HEK293 (cell line): ENCODE measurements around the gene HNRNPM.

Source experiments
- SETDB1 ChIP-seq: IDR thresholded peaks from one replicate; pipeline ENCODE4 v1.6.1; 2017; ENCODE audit warnings: mild to moderate bottlenecking, low read length, moderate library complexity, mixed read lengths; ENCODE audit not compliant: insufficient read length
- ZBTB48 ChIP-seq: fragments of 450-650 bp; formaldehyde crosslinking; IDR thresholded peaks from 2 replicates; pipeline ENCODE4 v1.5.1; 2016; ENCODE audit warnings: missing biosample characterization, missing genetic modification characterization
- ZNF404 ChIP-seq: fragments of 450-650 bp; formaldehyde crosslinking; IDR thresholded peaks from 2 replicates; pipeline ENCODE4 v1.5.1; 2017; ENCODE audit warnings: missing biosample characterization, missing genetic modification characterization
- TF ChIP-seq, protein P1 (sequence below): fragments of 450-650 bp; formaldehyde crosslinking; IDR thresholded peaks from 2 replicates; pipeline ENCODE4 v1.5.1; 2016; ENCODE audit warnings: missing biosample characterization, missing genetic modification characterization
- TF ChIP-seq, protein P2 (sequence below): sonication (generic); formaldehyde crosslinking; IDR thresholded peaks from 2 replicates; pipeline ENCODE4 v1.8.1; 2022; ENCODE audit warnings: mild to moderate bottlenecking, moderate library complexity, missing genetic modification reagents

DNA sequence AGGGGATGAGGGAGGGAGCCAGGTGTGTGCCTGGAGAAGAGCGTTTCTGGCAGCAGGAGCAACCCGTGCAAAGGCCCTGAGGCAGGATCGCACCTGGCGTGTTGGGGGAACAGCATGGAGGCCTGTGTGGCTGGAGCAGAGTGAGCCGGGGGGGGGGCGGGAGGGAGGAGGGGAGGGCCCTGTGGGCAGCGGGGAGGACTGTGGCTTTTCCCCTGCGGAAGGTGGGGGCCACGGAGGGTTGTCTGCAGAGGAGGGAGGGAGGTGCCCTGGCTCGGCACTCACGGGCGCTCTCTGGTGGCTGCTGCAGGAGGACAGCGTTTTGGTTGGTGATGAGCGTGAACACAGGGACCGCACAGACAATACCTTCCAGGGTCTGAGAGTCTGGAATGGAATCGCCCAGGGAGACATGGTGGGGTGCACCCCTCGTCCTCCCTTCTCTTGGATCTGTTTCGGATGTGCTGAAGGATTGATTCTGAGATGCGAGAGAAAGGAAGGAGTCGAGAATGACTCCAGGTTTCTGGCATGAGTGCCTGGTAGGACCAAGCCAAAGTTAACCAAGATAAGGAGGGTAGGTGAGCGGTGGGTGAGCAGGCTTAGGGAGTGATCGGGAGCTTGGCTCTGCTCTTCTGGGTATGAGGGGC is 48.1 kb upstream of the HNRNPM start:
- TF ChIP-seq, protein P1, sequence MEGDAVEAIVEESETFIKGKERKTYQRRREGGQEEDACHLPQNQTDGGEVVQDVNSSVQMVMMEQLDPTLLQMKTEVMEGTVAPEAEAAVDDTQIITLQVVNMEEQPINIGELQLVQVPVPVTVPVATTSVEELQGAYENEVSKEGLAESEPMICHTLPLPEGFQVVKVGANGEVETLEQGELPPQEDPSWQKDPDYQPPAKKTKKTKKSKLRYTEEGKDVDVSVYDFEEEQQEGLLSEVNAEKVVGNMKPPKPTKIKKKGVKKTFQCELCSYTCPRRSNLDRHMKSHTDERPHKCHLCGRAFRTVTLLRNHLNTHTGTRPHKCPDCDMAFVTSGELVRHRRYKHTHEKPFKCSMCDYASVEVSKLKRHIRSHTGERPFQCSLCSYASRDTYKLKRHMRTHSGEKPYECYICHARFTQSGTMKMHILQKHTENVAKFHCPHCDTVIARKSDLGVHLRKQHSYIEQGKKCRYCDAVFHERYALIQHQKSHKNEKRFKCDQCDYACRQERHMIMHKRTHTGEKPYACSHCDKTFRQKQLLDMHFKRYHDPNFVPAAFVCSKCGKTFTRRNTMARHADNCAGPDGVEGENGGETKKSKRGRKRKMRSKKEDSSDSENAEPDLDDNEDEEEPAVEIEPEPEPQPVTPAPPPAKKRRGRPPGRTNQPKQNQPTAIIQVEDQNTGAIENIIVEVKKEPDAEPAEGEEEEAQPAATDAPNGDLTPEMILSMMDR (tag by site-specific recombination) = peak; percentile 86
- TF ChIP-seq ZBTB48 (tag by site-specific recombination) = peak; percentile 47; the same call in 1 of the 2 replicates
- no peak for TF ChIP-seq SETDB1
- TF ChIP-seq ZNF404 (tag by site-specific recombination) = no peak
- TF ChIP-seq, protein P2, sequence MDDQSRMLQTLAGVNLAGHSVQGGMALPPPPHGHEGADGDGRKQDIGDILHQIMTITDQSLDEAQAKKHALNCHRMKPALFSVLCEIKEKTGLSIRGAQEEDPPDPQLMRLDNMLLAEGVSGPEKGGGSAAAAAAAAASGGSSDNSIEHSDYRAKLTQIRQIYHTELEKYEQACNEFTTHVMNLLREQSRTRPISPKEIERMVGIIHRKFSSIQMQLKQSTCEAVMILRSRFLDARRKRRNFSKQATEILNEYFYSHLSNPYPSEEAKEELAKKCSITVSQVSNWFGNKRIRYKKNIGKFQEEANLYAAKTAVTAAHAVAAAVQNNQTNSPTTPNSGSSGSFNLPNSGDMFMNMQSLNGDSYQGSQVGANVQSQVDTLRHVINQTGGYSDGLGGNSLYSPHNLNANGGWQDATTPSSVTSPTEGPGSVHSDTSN (CRISPR knock-in tag) = 0 out of 2 replicates have a peak, but pooled peaks have one; percentile 60
